Stomach smooth muscle (tissue), 2 donors: Measurements from ENCODE around the gene SHISAL1.

ENCODE experiments used
- H3K27ac ChIP-seq: one replicate; pipeline ENCODE4 v1.7.0; 2013; ENCODE audit warnings: mild to moderate bottlenecking, low read length, inconsistent platforms
- H3K27me3 ChIP-seq, 2 donors: one replicate each; pipeline ENCODE4 v1.7.0; 2013; ENCODE audit warnings: low read length in 2 of 2; ENCODE audit not compliant: insufficient read depth in 2 of 2, control insufficient read depth in 1 of 2
- H3K36me3 ChIP-seq, 2 donors: one replicate each; pipeline ENCODE4 v1.7.0; 2013; ENCODE audit warnings: low read length in 2 of 2; ENCODE audit not compliant: control insufficient read depth in 2 of 2, insufficient read depth in 2 of 2
- H3K4me1 ChIP-seq: one replicate; pipeline ENCODE4 v1.7.0; 2013; ENCODE audit warnings: low read length; ENCODE audit not compliant: control insufficient read depth, insufficient read depth
- H3K4me3 ChIP-seq, 2 donors: one replicate each; pipeline ENCODE4 v1.7.0; 2013; ENCODE audit warnings: low read length in 2 of 2
- H3K9ac ChIP-seq, 2 donors: one replicate each; pipeline ENCODE4 v1.7.0; 2013; ENCODE audit warnings: low read length in 2 of 2, mild to moderate bottlenecking in 1 of 2
- H3K9me3 ChIP-seq, 2 donors: one replicate each; pipeline ENCODE4 v1.7.0; 2013; ENCODE audit warnings: low read length in 2 of 2; ENCODE audit not compliant: control insufficient read depth in 2 of 2
- donor health status: healthy.
- donor health status: Pancreatic carcinoma.

SHISAL1 gene

DNA sequence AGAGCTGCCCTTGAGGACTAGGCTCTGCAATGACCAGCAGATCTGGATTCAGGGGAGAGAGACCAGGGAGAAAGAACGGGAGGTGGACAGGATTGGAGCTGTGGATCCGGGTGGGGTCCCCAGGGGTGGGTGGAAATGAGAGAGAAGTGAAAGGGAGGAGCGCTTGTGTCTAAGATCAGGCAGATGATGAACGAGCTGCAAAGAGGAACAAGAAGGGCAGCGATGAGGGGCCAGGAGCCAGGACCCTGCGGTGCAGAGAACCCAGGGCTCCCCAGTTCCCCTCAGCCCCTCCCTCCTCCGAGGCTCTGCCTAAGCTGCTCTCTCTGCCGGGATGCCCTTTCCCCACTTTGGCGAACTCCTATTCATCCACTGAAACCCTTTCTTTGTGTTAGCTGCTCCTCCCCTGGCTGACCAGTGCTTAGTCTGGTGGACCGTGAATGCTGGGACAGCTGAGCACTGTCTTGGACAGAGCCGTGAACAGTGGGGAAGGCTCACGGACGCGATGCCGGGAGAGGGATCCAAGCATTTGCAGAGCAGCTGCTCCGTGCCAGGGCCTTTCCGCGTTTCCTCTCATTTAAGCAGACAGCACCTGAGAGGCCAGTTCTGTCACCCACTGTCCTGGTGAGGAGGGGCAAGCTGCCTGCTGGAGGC lies 35.9 kb downstream of the SHISAL1 start:
- H3K9ac ChIP-seq, result no peak overlapping the region
- H3K4me1 ChIP-seq, result peaks cover 18% of the 10 kb centered on the region
- H3K4me3 ChIP-seq, result no peak overlapping the region
- H3K27me3 ChIP-seq, result no peaks in the 10 kb centered on the region
- no peak overlapping the region for H3K27ac ChIP-seq
- H3K36me3 ChIP-seq, result peaks cover 0 to 6% of the 10 kb centered on the region in 2 donors
- H3K9me3 ChIP-seq, result no peaks in the 10 kb centered on the region

DNA sequence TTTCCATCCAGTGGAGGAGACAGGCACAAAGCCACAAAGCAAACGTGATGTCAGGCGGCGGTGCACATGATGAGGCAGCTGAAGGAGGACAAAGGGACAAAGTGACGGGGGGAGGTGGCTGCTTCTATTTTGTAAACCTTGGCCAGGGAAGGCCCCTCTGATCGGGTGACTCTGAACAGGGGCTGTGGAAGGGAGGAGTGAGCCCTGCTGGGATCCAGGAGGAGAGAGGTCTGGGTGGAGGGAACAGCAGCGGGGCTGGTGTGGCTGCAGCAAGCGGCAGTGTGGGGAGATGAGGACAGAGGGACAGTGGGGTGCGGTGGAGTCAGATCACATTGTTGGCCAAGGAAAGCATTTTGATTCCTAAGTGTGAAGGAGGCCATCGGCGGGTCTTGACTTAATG lies 36.7 kb downstream of the SHISAL1 start:
- Histone ChIP-seq H3K9me3 (no peaks in the 10 kb centered on the region), H3K36me3 (peaks cover 0 to 6% of the 10 kb centered on the region in 2 donors), H3K27ac (no peak overlapping the region), H3K9ac (no peak overlapping the region), H3K4me1 (peaks cover 18% of the 10 kb centered on the region), H3K27me3 (no peaks in the 10 kb centered on the region), H3K4me3 (no peak overlapping the region)

DNA sequence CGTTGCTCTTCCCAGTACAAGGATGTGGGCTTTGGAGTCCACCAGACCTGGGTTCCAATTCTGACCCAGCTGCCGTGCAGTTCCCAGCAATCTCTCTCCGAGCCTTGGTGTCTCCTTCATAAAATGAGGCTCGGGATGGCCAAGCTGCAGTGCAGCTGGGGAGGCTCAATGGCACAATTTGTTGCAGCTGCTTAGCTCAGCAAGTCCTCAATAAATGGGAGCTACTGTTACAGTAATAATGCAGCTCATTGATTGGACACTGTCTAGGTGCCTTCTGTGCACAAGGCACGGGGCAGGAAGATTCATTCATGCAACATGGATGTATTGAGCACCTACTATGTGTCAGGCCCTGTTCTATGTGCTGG lies 37.1 kb downstream of the SHISAL1 start:
- Histone ChIP-seq H3K4me3 (no peak overlapping the region), H3K9ac (no peak overlapping the region), H3K27ac (no peak overlapping the region), H3K36me3 (peaks cover 0 to 6% of the 10 kb centered on the region in 2 donors), H3K27me3 (no peaks in the 10 kb centered on the region), H3K4me1 (peaks cover 18% of the 10 kb centered on the region), H3K9me3 (no peaks in the 10 kb centered on the region)

DNA sequence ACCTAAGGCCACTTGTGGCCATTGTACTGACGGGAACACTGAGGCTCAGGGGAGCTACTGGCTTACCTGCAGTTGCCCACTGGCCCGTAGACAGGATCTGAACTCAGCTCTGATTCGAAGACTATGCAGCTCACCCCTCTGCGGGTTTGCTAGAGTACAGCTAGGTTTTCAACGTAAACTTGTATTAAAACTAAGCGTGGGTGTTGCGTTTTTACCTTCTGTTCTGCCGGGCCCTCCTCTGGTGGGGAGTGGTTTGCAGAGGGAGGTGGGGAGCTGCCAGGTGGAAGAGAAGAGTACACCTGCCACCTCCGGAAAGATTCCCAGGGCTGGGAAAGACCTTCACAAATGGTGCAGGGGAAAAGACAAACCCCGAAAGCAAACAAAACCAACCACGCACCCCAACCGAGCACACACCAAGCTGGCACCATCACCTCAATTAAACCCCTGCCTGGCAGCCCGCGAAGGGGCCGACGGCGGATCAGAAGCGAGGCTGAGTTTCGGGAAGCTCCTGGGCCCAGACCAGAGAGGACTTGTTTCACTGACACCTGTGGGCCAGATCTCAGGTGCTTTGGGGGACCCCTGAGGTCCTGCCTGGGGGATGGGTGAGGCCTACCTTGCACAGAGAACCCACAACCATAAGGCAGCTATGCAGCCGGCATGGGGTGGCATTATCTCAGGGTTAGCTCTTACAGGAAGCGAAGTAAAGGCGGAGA lies 37.7 kb downstream of the SHISAL1 start:
- Histone ChIP-seq H3K9ac (no peak overlapping the region), H3K4me3 (no peak overlapping the region), H3K27me3 (no peaks in the 10 kb centered on the region), H3K9me3 (no peaks in the 10 kb centered on the region), H3K36me3 (peaks cover 0 to 6% of the 10 kb centered on the region in 2 donors), H3K4me1 (peaks cover 18% of the 10 kb centered on the region), H3K27ac (no peak overlapping the region)

DNA sequence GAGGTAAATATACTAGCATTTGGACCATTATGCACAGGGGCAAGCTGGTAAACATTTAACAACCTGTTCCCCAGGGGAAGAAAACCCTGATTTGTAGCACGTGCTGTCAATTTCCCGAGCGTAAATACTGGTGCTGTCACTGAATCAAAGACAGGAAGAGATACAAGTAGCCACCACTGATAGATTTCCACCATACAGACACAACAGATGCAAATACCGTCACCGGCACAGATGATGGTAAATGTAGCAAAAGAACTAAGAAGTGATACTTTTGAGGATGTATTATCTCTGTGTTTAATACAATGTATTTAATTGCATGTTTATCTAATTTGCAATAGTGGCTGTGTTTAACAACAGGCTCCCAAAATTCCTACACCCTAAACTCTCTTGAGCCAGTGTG lies 39.6 kb downstream of the SHISAL1 start:
- Histone ChIP-seq H3K27ac (no peak overlapping the region), H3K9ac (no peak overlapping the region), H3K4me1 (peaks cover 9% of the 10 kb centered on the region)

DNA sequence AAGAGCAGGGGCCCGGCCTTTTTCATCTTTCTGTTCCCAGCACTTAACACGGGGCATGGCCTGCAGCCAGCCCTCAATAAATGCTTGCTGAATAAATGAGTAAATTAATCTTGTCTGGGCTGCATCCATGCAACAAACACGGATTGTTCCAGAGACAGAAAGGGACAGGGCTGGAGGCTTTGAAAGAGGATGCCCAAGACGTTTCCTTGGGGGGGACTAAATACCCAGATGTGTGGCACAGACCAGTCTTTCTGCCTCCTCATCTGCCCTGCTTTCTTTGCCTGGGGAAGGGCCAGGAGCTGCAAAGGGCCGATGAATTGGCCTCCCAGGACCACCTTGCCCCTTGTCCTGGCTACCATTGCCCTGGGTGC lies 40.4 kb downstream of the SHISAL1 start:
- H3K27ac ChIP-seq, result no peak overlapping the region
- peaks cover 0 to 6% of the 10 kb centered on the region in 2 donors for H3K36me3 ChIP-seq
- H3K9ac ChIP-seq, result no peak overlapping the region
- H3K27me3 ChIP-seq, result no peaks in the 10 kb centered on the region
- peaks cover 12% of the 10 kb centered on the region for H3K4me1 ChIP-seq
- no peak overlapping the region for H3K4me3 ChIP-seq
- no peaks in the 10 kb centered on the region for H3K9me3 ChIP-seq

More for the DNA sequence above, 39.6 kb downstream of the SHISAL1 start:
- Histone ChIP-seq H3K4me3 (no peak overlapping the region), H3K9me3 (no peaks in the 10 kb centered on the region), H3K36me3 (peaks cover 0 to 6% of the 10 kb centered on the region in 2 donors), H3K27me3 (no peaks in the 10 kb centered on the region)

DNA sequence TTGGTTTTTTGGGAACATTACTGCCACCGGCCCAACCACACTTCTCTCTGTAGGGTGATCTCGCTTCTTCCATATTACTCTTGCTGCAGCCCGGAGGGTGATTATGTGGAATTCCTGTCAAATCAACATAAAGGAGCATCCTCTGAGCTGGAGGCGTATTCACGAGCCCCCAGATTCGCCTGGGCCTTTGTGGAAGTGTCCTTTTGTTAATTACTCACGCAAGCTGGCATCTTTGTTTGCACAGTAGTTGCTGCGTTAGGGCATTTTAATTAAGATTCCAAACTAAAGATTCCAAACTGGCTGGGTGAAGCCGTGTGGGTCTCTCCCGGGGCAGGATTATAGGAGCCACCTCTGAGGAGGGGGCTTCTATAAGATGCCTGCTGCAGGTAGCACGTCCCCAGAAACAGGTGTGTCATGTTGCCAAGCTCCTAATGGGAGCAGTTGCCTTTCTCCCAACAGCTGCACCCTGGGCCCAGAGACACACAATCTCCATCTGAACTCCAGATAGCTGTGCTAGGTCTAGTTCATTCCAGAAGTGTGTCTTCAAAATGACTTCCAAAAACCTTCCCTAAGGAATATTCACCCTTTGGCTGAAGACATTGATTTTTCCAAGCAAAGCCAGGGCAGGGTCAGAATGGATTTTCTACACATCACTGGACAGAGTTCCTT lies 40.9 kb downstream of the SHISAL1 start:
- no peak overlapping the region for H3K9ac ChIP-seq
- H3K27me3 ChIP-seq, result no peaks in the 10 kb centered on the region
- H3K27ac ChIP-seq, result no peak overlapping the region
- H3K4me1 ChIP-seq, result peaks cover 17% of the 10 kb centered on the region
- H3K9me3 ChIP-seq, result no peaks in the 10 kb centered on the region
- peaks cover 0 to 6% of the 10 kb centered on the region in 2 donors for H3K36me3 ChIP-seq
- no peak overlapping the region for H3K4me3 ChIP-seq

DNA sequence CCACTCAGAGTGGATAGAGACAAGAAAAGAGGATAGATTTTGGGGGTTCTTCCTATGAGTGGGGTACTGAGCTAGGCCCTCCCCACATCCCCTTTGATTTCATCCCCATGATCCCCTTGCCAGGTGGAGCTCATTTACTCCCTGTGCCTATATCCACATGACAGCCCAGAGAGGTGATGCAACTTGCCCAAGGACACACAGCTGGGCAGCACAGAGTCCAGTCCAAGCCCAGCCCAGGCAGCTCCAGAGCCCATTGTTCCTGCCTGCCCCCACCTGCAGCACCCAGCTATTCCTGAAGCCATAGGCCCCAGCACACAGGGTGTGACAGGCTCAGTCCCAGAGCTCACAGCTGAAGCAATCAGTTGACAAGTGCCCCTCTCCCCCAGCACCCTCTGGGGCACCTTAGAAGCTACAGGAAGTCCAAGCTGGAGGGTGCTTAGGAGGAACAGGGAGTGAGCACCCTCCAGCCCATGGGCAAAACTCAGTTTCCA lies 41.7 kb downstream of the SHISAL1 start:
- H3K9me3 ChIP-seq, result no peaks in the 10 kb centered on the region
- H3K4me3 ChIP-seq, result no peak overlapping the region
- H3K4me1 ChIP-seq, result peaks cover 17% of the 10 kb centered on the region
- H3K9ac ChIP-seq, result no peak overlapping the region
- no peak overlapping the region for H3K27ac ChIP-seq
- H3K36me3 ChIP-seq, result peaks cover 0 to 6% of the 10 kb centered on the region in 2 donors
- H3K27me3 ChIP-seq, result no peaks in the 10 kb centered on the region

DNA sequence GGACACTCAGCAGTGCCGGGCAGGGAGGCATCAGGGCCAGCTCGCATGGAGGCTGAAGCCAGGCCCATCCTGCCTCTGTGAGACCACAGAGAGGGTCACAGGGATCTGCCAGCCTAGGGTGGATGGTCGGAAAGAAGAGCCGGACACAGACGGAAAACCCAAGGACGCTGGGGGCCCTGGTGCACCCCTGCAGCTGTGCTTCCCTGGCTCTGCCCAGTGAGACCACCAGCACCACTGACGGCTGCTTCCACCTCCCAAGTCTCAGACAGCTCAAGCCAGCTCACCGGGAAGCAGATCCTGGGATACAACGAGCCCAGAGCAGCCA lies 42.2 kb downstream of the SHISAL1 start:
- Histone ChIP-seq H3K4me3 (no peak overlapping the region), H3K36me3 (peaks cover 0 to 4% of the 10 kb centered on the region in 2 donors), H3K9me3 (no peaks in the 10 kb centered on the region), H3K4me1 (peaks cover 19% of the 10 kb centered on the region), H3K27ac (no peak overlapping the region), H3K9ac (no peak overlapping the region), H3K27me3 (no peaks in the 10 kb centered on the region)

DNA sequence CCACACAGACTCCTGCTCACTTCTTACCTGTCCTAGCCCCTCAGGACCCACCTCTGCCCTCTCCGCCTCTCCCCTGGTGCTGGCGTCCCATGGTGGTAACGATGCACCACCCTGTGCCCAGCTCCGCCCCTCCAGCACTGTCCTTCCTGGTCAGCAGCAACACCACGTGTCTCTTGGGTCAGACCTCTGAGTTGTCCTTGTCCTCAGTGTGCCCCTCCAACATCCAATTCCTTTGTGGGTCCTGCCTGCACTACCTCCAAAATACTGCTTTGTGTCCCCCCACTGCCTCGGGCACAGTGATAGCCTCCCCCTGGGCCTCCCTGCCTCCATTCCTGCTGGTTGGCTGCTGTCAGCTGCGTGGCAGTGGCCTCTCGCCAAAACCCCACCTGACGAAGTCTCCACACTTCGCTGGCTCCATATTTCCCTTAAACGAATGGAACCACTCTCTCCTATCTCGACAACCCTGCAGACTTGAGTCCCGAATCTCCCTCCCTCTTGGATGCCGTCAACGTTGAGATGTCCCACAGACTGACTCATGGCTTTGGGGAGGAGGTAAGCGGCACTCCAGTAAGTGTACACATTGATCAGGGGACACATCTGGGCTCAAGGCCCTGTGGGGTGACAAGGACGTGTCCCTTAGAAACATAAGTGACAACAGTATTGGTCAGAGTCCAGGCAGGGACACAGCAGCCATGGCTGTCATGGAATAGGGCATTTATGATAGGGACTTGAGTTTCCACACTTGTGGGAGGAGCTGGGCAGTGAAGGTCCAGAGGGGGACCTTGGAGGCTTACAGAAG lies 42.8 kb downstream of the SHISAL1 start:
- no peak overlapping the region for H3K9ac ChIP-seq
- no peak overlapping the region for H3K4me3 ChIP-seq
- no peaks in the 10 kb centered on the region for H3K36me3 ChIP-seq
- no peaks in the 10 kb centered on the region for H3K27me3 ChIP-seq
- no peak overlapping the region for H3K27ac ChIP-seq
- peaks cover 19% of the 10 kb centered on the region for H3K4me1 ChIP-seq
- no peaks in the 10 kb centered on the region for H3K9me3 ChIP-seq
